Effector memory CD8-positive, alpha-beta T cell (primary cell): ENCODE results near the gene APMAP.
A peak's percentile ranks its signal among the peaks of the same experiment; 100 is the strongest.
"Not testable (repeated sequence)": the region's sequence is repeated elsewhere in the genome, so short reads cannot be mapped to it uniquely, and the experiment has no call there.

Experiments used
- ATAC-seq: fragments of 150-1000 bp; cut with Tn5 transposase; replicated peaks from 2 replicates; pipeline ENCODE4 v1.10.0; 2021; ENCODE audit warnings: mild to moderate bottlenecking, moderate library complexity
- DNase-seq, 3 experiments: peaks; one replicate each; pipeline ENCODE4 v3.0.0; 2021
- H3K27ac Mint-ChIP-seq, 2 donors: one replicate each; pipeline ENCODE4 v1.8.0; 2022; ENCODE audit warnings: mild to moderate bottlenecking in 2 of 2, mixed read lengths in 2 of 2, moderate library complexity in 2 of 2
- H3K27me3 Mint-ChIP-seq, 2 donors: one replicate each; pipeline ENCODE4 v1.8.0; 2022; ENCODE audit warnings: mixed read lengths in 2 of 2
- H3K36me3 Mint-ChIP-seq: one replicate; pipeline ENCODE4 v1.8.0; 2022; ENCODE audit warnings: mild to moderate bottlenecking, moderate library complexity, mixed read lengths; ENCODE audit not compliant: insufficient read depth
- H3K4me1 Mint-ChIP-seq, 2 donors: one replicate each; pipeline ENCODE4 v1.8.0; 2022; ENCODE audit warnings: low read depth in 2 of 2, mixed read lengths in 2 of 2
- H3K4me3 Mint-ChIP-seq, 2 donors: one replicate each; pipeline ENCODE4 v1.8.0; 2022; ENCODE audit warnings: mild to moderate bottlenecking in 2 of 2, mixed read lengths in 2 of 2, moderate library complexity in 2 of 2
- H3K9me3 Mint-ChIP-seq, 2 donors: one replicate each; pipeline ENCODE4 v1.8.0; 2022; ENCODE audit warnings: mixed read lengths in 2 of 2

The APMAP gene

GRCh38 chr20:25008388-25009217, 16.1 kb upstream of the APMAP start:
- peaks cover 57% of the 10 kb centered on the region for H3K36me3 Mint-ChIP-seq
- no peaks in the 10 kb centered on the region for H3K27me3 Mint-ChIP-seq
- H3K4me1 Mint-ChIP-seq = peaks cover 0 to 5% of the 10 kb centered on the region in 2 donors
- ATAC-seq (no peak), DNase-seq (no peak)
- H3K9me3 Mint-ChIP-seq = no peaks in the 10 kb centered on the region
- H3K27ac Mint-ChIP-seq = no peak overlapping the region
- no peak overlapping the region for H3K4me3 Mint-ChIP-seq

- Mint-ChIP-seq H3K27me3 (no peaks in the 10 kb centered on the region), H3K4me1 (peaks cover 0 to 5% of the 10 kb centered on the region in 2 donors), H3K36me3 (peaks cover 62% of the 10 kb centered on the region), H3K4me3 (no peak overlapping the region), H3K27ac (no peak overlapping the region), H3K9me3 (no peaks in the 10 kb centered on the region)
- DNase-seq = no peak
- no peak for ATAC-seq
Observed at GRCh38 chr20:25007491-25008305, 15.1 kb upstream of the APMAP start.

- H3K4me1 Mint-ChIP-seq = peaks cover 0 to 5% of the 10 kb centered on the region in 2 donors
- no peak overlapping the region for H3K27ac Mint-ChIP-seq
- no peaks in the 10 kb centered on the region for H3K9me3 Mint-ChIP-seq
- no peaks in the 10 kb centered on the region for H3K27me3 Mint-ChIP-seq
- DNase-seq (no peak), ATAC-seq (no peak)
- peaks cover 53% of the 10 kb centered on the region for H3K36me3 Mint-ChIP-seq
- no peak overlapping the region for H3K4me3 Mint-ChIP-seq
Observed at GRCh38 chr20:25006431-25007167, 14.0 kb upstream of the APMAP start.

GRCh38 chr20:25005661-25006060, 13.1 kb upstream of the APMAP start:
- peaks cover 0 to 5% of the 10 kb centered on the region in 2 donors for H3K4me1 Mint-ChIP-seq
- H3K27ac Mint-ChIP-seq = peak overlapping the region in 1 of 2 donors; percentile 65

GRCh38 chr20:25005220-25005619, 12.7 kb upstream of the APMAP start:
- Mint-ChIP-seq H3K36me3 (peaks cover 42% of the 10 kb centered on the region), H3K4me1 (peaks cover 0 to 4% of the 10 kb centered on the region in 2 donors), H3K27me3 (no peaks in the 10 kb centered on the region), H3K9me3 (no peaks in the 10 kb centered on the region), H3K27ac (no peak overlapping the region), H3K4me3 (no peak overlapping the region)
- DNase-seq = no peak
- ATAC-seq = no peak

More at GRCh38 chr20:25005661-25006060, 13.1 kb upstream of the APMAP start:
- DNase-seq (no peak), ATAC-seq (no peak)
- H3K9me3 Mint-ChIP-seq = no peaks in the 10 kb centered on the region
- H3K4me3 Mint-ChIP-seq = no peak overlapping the region
- H3K27me3 Mint-ChIP-seq = no peaks in the 10 kb centered on the region
- H3K36me3 Mint-ChIP-seq = peaks cover 45% of the 10 kb centered on the region

GRCh38 chr20:25003002-25003401, 10.5 kb upstream of the APMAP start:
- ATAC-seq (no peak), DNase-seq (no peak)
- Mint-ChIP-seq H3K9me3 (no peaks in the 10 kb centered on the region), H3K27ac (peak overlapping the region in 1 of 2 donors; percentile 84), H3K27me3 (no peaks in the 10 kb centered on the region), H3K4me3 (no peak overlapping the region), H3K4me1 (no peaks in the 10 kb centered on the region), H3K36me3 (peaks cover 25% of the 10 kb centered on the region)

GRCh38 chr20:25001323-25001722, 8.8 kb upstream of the APMAP start:
- H3K27me3 Mint-ChIP-seq, DNase-seq, H3K4me1 Mint-ChIP-seq, H3K9me3 Mint-ChIP-seq, H3K27ac Mint-ChIP-seq, H3K4me3 Mint-ChIP-seq, ATAC-seq: not testable (repeated sequence)
- peaks cover 15% of the 10 kb centered on the region for H3K36me3 Mint-ChIP-seq

- Mint-ChIP-seq H3K4me3 (no peak overlapping the region), H3K9me3 (no peaks in the 10 kb centered on the region), H3K27ac (no peak overlapping the region), H3K36me3 (peaks cover 14% of the 10 kb centered on the region), H3K4me1 (peaks cover 0 to under 1% of the 10 kb centered on the region in 2 donors), H3K27me3 (no peaks in the 10 kb centered on the region)
- ATAC-seq (no peak), DNase-seq (no peak)
Observed at GRCh38 chr20:25000268-25000801, 7.8 kb upstream of the APMAP start.

- Mint-ChIP-seq H3K9me3 (no peaks in the 10 kb centered on the region), H3K27me3 (no peaks in the 10 kb centered on the region), H3K27ac (no peak overlapping the region), H3K4me3 (no peak overlapping the region), H3K36me3 (peaks cover 15% of the 10 kb centered on the region), H3K4me1 (peaks cover 5 to 8% of the 10 kb centered on the region in 2 donors)
- ATAC-seq (no peak), DNase-seq (no peak)
Observed at GRCh38 chr20:24999568-24999967, 7.0 kb upstream of the APMAP start.

GRCh38 chr20:24998631-24999445, 6.3 kb upstream of the APMAP start:
- Mint-ChIP-seq H3K27ac (no peak overlapping the region), H3K4me1 (peaks cover 8 to 9% of the 10 kb centered on the region in 2 donors), H3K9me3 (no peaks in the 10 kb centered on the region), H3K4me3 (no peak overlapping the region), H3K36me3 (peaks cover 12% of the 10 kb centered on the region), H3K27me3 (no peaks in the 10 kb centered on the region)
- DNase-seq (no peak), ATAC-seq (no peak)

GRCh38 chr20:24998121-24998520, 5.6 kb upstream of the APMAP start:
- Mint-ChIP-seq H3K27ac (no peak overlapping the region), H3K27me3 (no peaks in the 10 kb centered on the region), H3K4me1 (peaks cover 10 to 12% of the 10 kb centered on the region in 2 donors), H3K4me3 (no peak overlapping the region), H3K36me3 (peaks cover 12% of the 10 kb centered on the region), H3K9me3 (no peaks in the 10 kb centered on the region)
- ATAC-seq = no peak
- DNase-seq = no peak

- ATAC-seq (no peak), DNase-seq (no peak)
- no peaks in the 10 kb centered on the region for H3K9me3 Mint-ChIP-seq
- no peaks in the 10 kb centered on the region for H3K27me3 Mint-ChIP-seq
- H3K4me1 Mint-ChIP-seq = peaks cover 13 to 18% of the 10 kb centered on the region in 2 donors
- H3K4me3 Mint-ChIP-seq = no peak overlapping the region
- peaks cover 21% of the 10 kb centered on the region for H3K36me3 Mint-ChIP-seq
- peak overlapping the region in 1 of 2 donors; percentile 20 for H3K27ac Mint-ChIP-seq
Observed at GRCh38 chr20:24996449-24997377, 4.2 kb upstream of the APMAP start.
